Lower leg skin (tissue), 3 donors: ENCODE results near the gene TMSB15C.

Experiments
- CTCF ChIP-seq, 3 donors: fragments of 450-650 bp; IDR thresholded peaks; one replicate each; pipeline ENCODE4 v1.5.1; 2016; ENCODE audit warnings: antibody characterized with exemption in 3 of 3, mild to moderate bottlenecking in 3 of 3, moderate library complexity in 2 of 3
- POLR2A ChIP-seq, 2 donors: fragments of 450-650 bp; IDR thresholded peaks; one replicate each; pipeline ENCODE4 v1.6.1; 2016 to 2017; ENCODE audit warnings: antibody characterized with exemption in 2 of 2, mild to moderate bottlenecking in 1 of 2, moderate library complexity in 1 of 2

GRCh38 chrX:104085919-104086318 lies 9.9 kb upstream of the TMSB15C start:
- TF ChIP-seq CTCF (IDR thresholded peaks at IDR 0.05) (no peak), POLR2A (IDR thresholded peaks at IDR 0.05) (no peak)
